OCI-M2 (cell line): ENCODE data around the gene CCP110.

ENCODE experiments used
- DNase-seq: peaks from one replicate; lab custom pipeline; 2025; ENCODE audit not compliant: unreplicated experiment; lab: John Stamatoyannopoulos, UW

Gene CCP110

GRCh38 chr16:19595043-19595767 lies 71.5 kb downstream of the CCP110 start:
- no peak for DNase-seq

GRCh38 chr16:19598805-19599510 lies 75.2 kb downstream of the CCP110 start:
- DNase-seq, result no peak

GRCh38 chr16:19599968-19600716 lies 76.4 kb downstream of the CCP110 start:
- no peak for DNase-seq

GRCh38 chr16:19601083-19601976 lies 77.6 kb downstream of the CCP110 start:
- DNase-seq, result no peak
